Mesodermal cell (in vitro differentiated cells): ENCODE data around the gene IPO9.
A peak's percentile ranks its signal among the peaks of the same experiment; 100 is the strongest.

ENCODE experiments used
- H3K27ac ChIP-seq: 2 replicates; pipeline ENCODE4 v1.7.0; 2013; ENCODE audit warnings: mild to moderate bottlenecking, low read depth, low read length, moderate library complexity; ENCODE audit not compliant: severe bottlenecking
- H3K36me3 ChIP-seq: 2 replicates; pipeline ENCODE4 v1.7.1; 2013; ENCODE audit warnings: mild to moderate bottlenecking, low read length, moderate library complexity; ENCODE audit not compliant: control insufficient read depth, insufficient read depth
- H3K4me1 ChIP-seq: one replicate; pipeline ENCODE4 v1.7.1; 2013; ENCODE audit warnings: mild to moderate bottlenecking, low read length; ENCODE audit not compliant: insufficient read depth, control insufficient read depth, poor library complexity, severe bottlenecking
- H3K4me3 ChIP-seq: 2 replicates; pipeline ENCODE4 v1.7.0; 2013; ENCODE audit warnings: low read length, control low read depth, mild to moderate bottlenecking; ENCODE audit not compliant: insufficient read depth, poor library complexity, severe bottlenecking; ENCODE audit errors: extremely low read depth
- H3K9me3 ChIP-seq: 2 replicates; pipeline ENCODE4 v1.7.1; 2013; ENCODE audit warnings: mild to moderate bottlenecking, low read length, moderate library complexity; ENCODE audit not compliant: control insufficient read depth
- WGBS, 2 experiments: methylation state at CpG; one replicate each; pipeline ENCODE4 v1.1.5; 2013; ENCODE audit warnings: missing lambda C conversion rate in 2 of 2; ENCODE audit not compliant: insufficient coverage in 2 of 2; 5-methylcytosine and 5-hydroxymethylcytosine counted together

IPO9 gene

DNA sequence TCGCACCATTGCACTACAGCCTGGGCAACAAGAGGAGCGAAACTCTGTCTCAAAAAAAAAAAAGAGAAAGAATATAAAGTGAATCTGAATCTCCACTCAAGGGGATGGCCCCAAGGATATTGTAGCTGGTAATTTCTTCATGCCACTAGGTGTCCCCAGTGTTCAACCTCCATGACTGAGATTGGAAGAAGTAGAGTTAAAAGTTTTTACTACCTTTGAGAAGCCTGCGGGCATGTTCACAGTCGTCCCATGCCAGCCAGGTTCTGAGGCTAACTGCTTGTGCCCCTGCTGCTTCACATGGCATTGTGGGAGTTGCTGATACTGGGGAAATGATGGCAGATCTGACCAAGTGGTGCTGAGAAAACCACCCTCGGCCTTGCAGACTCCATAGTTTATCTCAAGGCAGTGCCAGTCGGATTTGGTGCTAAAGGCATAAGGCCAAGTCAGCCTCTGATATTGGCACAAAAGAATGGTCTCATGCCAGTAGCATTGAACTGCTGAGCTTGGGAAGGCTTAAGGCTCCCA is 49.0 kb downstream of the IPO9 start:
- H3K36me3 ChIP-seq = peaks cover 53% of the 10 kb centered on the region
- H3K27ac ChIP-seq = no peak overlapping the region
- H3K4me3 ChIP-seq = no peak overlapping the region
- WGBS, 2 experiments = 76 to 87% methylated on average over 4 to 6 of the region's 6 CpGs
- peaks cover 7% of the 10 kb centered on the region for H3K4me1 ChIP-seq
- no peaks in the 10 kb centered on the region for H3K9me3 ChIP-seq

GRCh38 chr1:201880928-201881571 is 52.1 kb downstream of the IPO9 start:
- Histone ChIP-seq H3K36me3 (peaks cover 24% of the 10 kb centered on the region), H3K27ac (no peak overlapping the region), H3K4me1 (peaks cover 34% of the 10 kb centered on the region), H3K4me3 (no peak overlapping the region), H3K9me3 (no peaks in the 10 kb centered on the region)
- 88 to 92% methylated on average over 2 to 5 of the region's 6 CpGs for WGBS, 2 experiments

- 82% methylated on average over 1 of the region's 1 CpG; no CpG with 5 or more reads in 1 of the 2 experiments for WGBS, 2 experiments
- peaks cover 34% of the 10 kb centered on the region for H3K4me1 ChIP-seq
- no peak overlapping the region for H3K27ac ChIP-seq
- no peaks in the 10 kb centered on the region for H3K9me3 ChIP-seq
- H3K36me3 ChIP-seq = peaks cover 18% of the 10 kb centered on the region
- no peak overlapping the region for H3K4me3 ChIP-seq
These were observed 52.7 kb downstream of the IPO9 start for GRCh38 chr1:201881617-201882016.

DNA sequence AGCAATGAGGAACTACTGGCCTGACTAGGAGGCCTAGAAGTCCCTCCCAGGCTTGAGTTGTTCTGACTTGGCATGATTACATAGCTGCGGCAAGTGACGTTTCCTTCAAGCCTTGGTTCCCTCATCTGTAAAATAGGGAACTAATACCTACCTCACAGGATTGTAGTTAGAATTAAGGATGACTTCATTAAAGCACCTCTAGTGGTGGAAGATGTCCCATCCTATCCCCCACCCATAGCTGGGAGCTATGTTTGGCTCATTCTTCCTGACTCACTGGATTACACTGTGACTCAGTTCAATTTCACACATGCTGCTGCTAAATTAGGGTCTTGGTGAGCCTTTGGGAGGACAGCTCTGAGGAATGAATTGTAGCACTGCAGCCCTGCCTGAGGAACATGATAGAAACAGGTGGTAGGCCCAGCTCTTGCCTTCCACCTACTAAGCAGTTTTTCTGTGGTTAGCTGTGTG is 53.7 kb downstream of the IPO9 start:
- Histone ChIP-seq H3K9me3 (no peaks in the 10 kb centered on the region), H3K27ac (peak overlapping the region; percentile 23), H3K4me3 (no peak overlapping the region), H3K36me3 (peaks cover 9% of the 10 kb centered on the region), H3K4me1 (peaks cover 37% of the 10 kb centered on the region)
- no CpG with 5 or more reads among the region's 2 CpGs for WGBS, 2 experiments

DNA sequence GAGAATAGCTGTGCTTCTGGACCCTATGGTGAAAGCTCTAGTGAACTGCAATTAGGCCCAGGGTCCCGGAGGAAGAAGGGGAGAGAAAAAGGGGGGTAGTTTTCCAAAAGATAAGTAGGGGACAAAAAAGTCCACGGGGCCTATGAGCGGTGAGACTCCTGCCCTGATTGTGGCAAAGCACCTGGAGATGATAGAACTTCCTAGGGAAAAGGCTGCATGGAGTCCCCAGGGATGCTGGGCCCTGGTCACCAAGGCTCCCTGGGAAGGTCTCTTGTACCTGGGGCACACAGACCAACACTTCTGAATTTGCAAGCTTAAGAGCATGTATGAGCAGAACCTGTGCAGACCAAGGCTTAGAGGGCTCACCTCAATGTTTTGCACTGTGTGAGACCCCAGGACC is 54.3 kb downstream of the IPO9 start:
- Histone ChIP-seq H3K27ac (no peak overlapping the region), H3K36me3 (peaks cover 7% of the 10 kb centered on the region), H3K9me3 (no peaks in the 10 kb centered on the region), H3K4me3 (no peak overlapping the region), H3K4me1 (peaks cover 40% of the 10 kb centered on the region)
- 84 to 95% methylated on average over 3 of the region's 3 CpGs for WGBS, 2 experiments

GRCh38 chr1:201883786-201884185 is 54.8 kb downstream of the IPO9 start:
- no peak overlapping the region for H3K27ac ChIP-seq
- H3K4me3 ChIP-seq = no peak overlapping the region
- H3K9me3 ChIP-seq = no peaks in the 10 kb centered on the region
- peaks cover 3% of the 10 kb centered on the region for H3K36me3 ChIP-seq
- H3K4me1 ChIP-seq = peaks cover 42% of the 10 kb centered on the region
- WGBS, 2 experiments = 85 to 93% methylated on average over 4 to 5 of the region's 7 CpGs

GRCh38 chr1:201884425-201884824 is 55.5 kb downstream of the IPO9 start:
- H3K4me3 ChIP-seq = no peak overlapping the region
- H3K9me3 ChIP-seq = no peaks in the 10 kb centered on the region
- H3K4me1 ChIP-seq = peaks cover 42% of the 10 kb centered on the region
- no peak overlapping the region for H3K27ac ChIP-seq
- 80 to 100% methylated on average over 1 of the region's 1 CpG for WGBS, 2 experiments
- no peaks in the 10 kb centered on the region for H3K36me3 ChIP-seq

DNA sequence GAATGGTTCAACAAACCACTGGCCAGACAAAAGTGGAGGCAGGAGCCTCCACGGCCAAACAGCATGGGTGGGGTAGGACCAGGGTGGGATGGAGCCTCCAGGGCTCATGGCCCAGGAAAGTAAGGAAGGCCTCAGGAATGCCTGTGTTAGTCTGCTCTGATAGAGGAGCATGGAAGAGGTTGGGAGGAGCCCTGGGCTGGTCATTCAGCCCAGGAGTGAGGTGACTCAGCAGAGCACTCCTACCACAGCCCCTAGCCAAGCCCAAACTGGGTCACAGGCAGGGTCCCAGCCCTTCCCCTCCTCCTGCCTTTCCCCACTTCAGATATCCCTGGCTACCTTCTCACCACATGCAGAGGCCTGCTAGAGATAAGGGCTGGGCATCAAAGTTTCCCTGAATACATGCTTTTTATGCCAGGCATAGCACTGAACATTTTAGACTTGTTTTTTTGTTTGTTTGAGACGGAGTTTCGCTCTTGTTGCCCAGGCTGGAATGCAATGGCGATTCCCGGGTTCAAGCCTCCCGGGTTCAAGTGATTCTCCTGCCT is 56.6 kb downstream of the IPO9 start:
- Histone ChIP-seq H3K27ac (no peak overlapping the region), H3K4me1 (peaks cover 42% of the 10 kb centered on the region), H3K9me3 (no peaks in the 10 kb centered on the region), H3K4me3 (no peak overlapping the region), H3K36me3 (peaks cover 3% of the 10 kb centered on the region)
- 79 to 93% methylated on average over 6 of the region's 6 CpGs for WGBS, 2 experiments

DNA sequence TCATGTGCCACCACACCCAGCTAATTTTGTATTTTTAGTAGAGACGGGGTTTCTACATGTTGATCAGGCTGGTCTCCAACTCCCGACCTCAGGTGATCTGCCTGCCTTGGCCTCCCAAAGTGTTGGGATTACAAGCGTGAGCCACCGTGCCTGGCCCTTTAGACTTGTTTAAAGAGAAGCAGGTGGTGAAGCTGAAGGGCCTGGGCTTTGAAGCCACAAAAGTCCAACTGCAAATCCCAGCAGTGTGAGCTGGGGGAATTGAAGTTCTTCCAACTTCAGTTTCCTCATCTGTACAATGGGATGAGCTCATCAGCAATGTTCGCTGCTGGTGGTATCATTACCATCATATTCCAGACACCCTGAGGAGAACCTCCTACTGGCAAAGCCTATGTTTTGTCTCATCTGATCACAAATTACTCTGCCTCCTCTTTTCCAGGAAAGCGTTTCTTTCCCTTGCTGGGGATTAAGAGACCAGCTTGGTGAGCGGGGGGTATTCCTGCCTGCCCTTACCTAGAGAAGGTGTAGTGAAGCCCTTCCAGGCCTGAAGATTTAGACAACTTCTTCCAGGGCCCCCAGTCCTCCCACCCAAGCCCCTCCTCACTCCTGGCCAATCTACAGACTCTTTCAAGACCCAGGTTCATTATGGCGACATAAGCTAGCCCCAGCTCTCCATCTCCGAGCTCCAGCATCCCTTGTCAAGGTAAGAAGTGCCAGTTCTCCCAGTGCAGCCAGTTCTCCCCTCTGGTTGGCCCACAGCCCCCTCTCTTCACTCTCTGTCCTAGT is 57.3 kb downstream of the IPO9 start:
- Histone ChIP-seq H3K4me1 (peaks cover 42% of the 10 kb centered on the region), H3K27ac (no peak overlapping the region), H3K9me3 (no peaks in the 10 kb centered on the region), H3K4me3 (no peak overlapping the region), H3K36me3 (peaks cover 3% of the 10 kb centered on the region)
- WGBS, 2 experiments = 94 to 99% methylated on average over 5 to 8 of the region's 9 CpGs

DNA sequence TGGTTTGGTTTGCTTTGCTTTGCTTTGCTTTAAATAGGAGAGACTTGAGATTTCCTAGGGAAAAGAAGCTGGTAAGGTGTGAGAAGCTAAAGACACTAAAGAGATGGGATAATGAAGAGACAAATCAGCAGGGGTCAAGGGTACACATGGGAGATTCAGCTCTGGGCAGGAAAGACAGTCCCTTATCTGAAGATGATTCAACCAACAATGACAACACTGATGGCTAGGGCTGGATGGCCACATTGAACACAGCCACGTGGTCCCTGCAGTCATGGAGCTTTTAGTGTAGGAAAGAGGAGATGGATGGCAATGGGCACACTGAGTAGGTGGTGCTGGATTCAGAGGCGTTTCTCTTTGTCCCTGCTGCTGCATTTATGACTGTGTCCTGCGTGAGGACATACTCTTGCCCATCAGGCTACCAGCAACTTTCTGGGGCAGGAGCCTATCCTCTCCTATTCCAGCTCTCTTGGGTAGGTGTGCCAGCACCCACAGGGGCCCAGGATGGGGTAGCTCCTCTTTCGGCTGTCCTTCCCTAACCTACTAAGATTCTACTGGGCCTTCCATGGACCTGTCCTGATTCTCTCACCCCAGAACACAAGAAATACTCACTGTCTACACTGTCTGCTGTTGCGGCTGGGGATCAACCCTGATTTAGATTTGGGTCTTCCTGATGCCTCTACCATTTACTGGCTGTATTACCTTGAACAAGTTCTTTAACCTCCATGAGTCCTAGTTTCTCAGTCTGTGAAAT is 58.3 kb downstream of the IPO9 start:
- Histone ChIP-seq H3K4me1 (peaks cover 41% of the 10 kb centered on the region), H3K4me3 (no peak overlapping the region), H3K9me3 (no peaks in the 10 kb centered on the region), H3K27ac (no peak overlapping the region), H3K36me3 (peaks cover 3% of the 10 kb centered on the region)
- 91 to 92% methylated on average over 4 to 5 of the region's 5 CpGs for WGBS, 2 experiments
